ENCODE results near the gene TRIM7. TPM values are rescaled to one million over a fixed set of nuclear protein-coding genes. Genes with fewer than 3 reads are reported as not detected.

TRIM7 gene
- total RNA-seq, 3 donors from 2014 or later, result 0.18 to 2.1 (median 0.99) TPM

GRCh38 chr5:181236471-181236870, 31.5 kb upstream of the TRIM7 start:
- DNase-seq (no peak), ATAC-seq (no peak)
- peaks cover 53% of the 10 kb centered on the region for H3K36me3 Mint-ChIP-seq (ENCODE audit: insufficient read depth)
- peaks cover 24% of the 10 kb centered on the region for H3K4me1 Mint-ChIP-seq (ENCODE audit: low read depth)
- H3K4me3 Mint-ChIP-seq, result no peak overlapping the region
- no peaks in the 10 kb centered on the region for H3K27me3 Mint-ChIP-seq (ENCODE audit: low read depth)
- no peaks in the 10 kb centered on the region for H3K9me3 Mint-ChIP-seq

GRCh38 chr5:181235689-181236366, 30.8 kb upstream of the TRIM7 start:
- Mint-ChIP-seq H3K4me1 (ENCODE audit: low read depth) (peaks cover 20% of the 10 kb centered on the region), H3K36me3 (ENCODE audit: insufficient read depth) (peaks cover 52% of the 10 kb centered on the region), H3K9me3 (no peaks in the 10 kb centered on the region), H3K27me3 (ENCODE audit: low read depth) (no peaks in the 10 kb centered on the region), H3K4me3 (no peak overlapping the region)
- DNase-seq, result no peak
- ATAC-seq, result peak; percentile 10 to 16

GRCh38 chr5:181235323-181235688, 30.3 kb upstream of the TRIM7 start:
- Mint-ChIP-seq H3K4me1 (ENCODE audit: low read depth) (peaks cover 20% of the 10 kb centered on the region), H3K9me3 (no peaks in the 10 kb centered on the region), H3K36me3 (ENCODE audit: insufficient read depth) (peaks cover 52% of the 10 kb centered on the region), H3K27me3 (ENCODE audit: low read depth) (no peaks in the 10 kb centered on the region), H3K4me3 (no peak overlapping the region)
- DNase-seq (no peak), ATAC-seq (peak; percentile 5 to 6)

- H3K36me3 Mint-ChIP-seq (ENCODE audit: insufficient read depth), result peaks cover 55% of the 10 kb centered on the region
- no peaks in the 10 kb centered on the region for H3K9me3 Mint-ChIP-seq
- no peak overlapping the region for H3K4me3 Mint-ChIP-seq
- peak in 1 of 2 donors; percentile 23 for ATAC-seq
- no peak for DNase-seq
- H3K4me1 Mint-ChIP-seq (ENCODE audit: low read depth), result peaks cover 23% of the 10 kb centered on the region
- H3K27me3 Mint-ChIP-seq (ENCODE audit: low read depth), result no peaks in the 10 kb centered on the region
Measured at GRCh38 chr5:181234455-181235306, 29.7 kb upstream of the TRIM7 start.

GRCh38 chr5:181233801-181234454, 28.9 kb upstream of the TRIM7 start:
- DNase-seq (no peak), ATAC-seq (peak in 1 of 2 donors; percentile 2)
- Mint-ChIP-seq H3K9me3 (no peaks in the 10 kb centered on the region), H3K27me3 (ENCODE audit: low read depth) (no peaks in the 10 kb centered on the region), H3K36me3 (ENCODE audit: insufficient read depth) (peaks cover 54% of the 10 kb centered on the region), H3K4me3 (no peak overlapping the region), H3K4me1 (ENCODE audit: low read depth) (peaks cover 24% of the 10 kb centered on the region)

GRCh38 chr5:181233088-181233800, 28.2 kb upstream of the TRIM7 start:
- H3K9me3 Mint-ChIP-seq, result no peaks in the 10 kb centered on the region
- peaks cover 19% of the 10 kb centered on the region for H3K4me1 Mint-ChIP-seq (ENCODE audit: low read depth)
- no peak overlapping the region for H3K4me3 Mint-ChIP-seq
- ATAC-seq, result no peak
- peaks cover 49% of the 10 kb centered on the region for H3K36me3 Mint-ChIP-seq (ENCODE audit: insufficient read depth)
- no peak for DNase-seq
- H3K27me3 Mint-ChIP-seq (ENCODE audit: low read depth), result no peaks in the 10 kb centered on the region

GRCh38 chr5:181232593-181232992, 27.6 kb upstream of the TRIM7 start:
- Mint-ChIP-seq H3K4me1 (ENCODE audit: low read depth) (peaks cover 13% of the 10 kb centered on the region), H3K9me3 (no peaks in the 10 kb centered on the region), H3K36me3 (ENCODE audit: insufficient read depth) (peaks cover 42% of the 10 kb centered on the region), H3K27me3 (ENCODE audit: low read depth) (no peaks in the 10 kb centered on the region), H3K4me3 (no peak overlapping the region)
- ATAC-seq, result no peak
- DNase-seq, result no peak

GRCh38 chr5:181231432-181231831, 26.4 kb upstream of the TRIM7 start:
- Mint-ChIP-seq H3K4me1 (ENCODE audit: low read depth) (peaks cover 15% of the 10 kb centered on the region), H3K4me3 (no peak overlapping the region), H3K9me3 (no peaks in the 10 kb centered on the region), H3K36me3 (ENCODE audit: insufficient read depth) (peaks cover 30% of the 10 kb centered on the region), H3K27me3 (ENCODE audit: low read depth) (no peaks in the 10 kb centered on the region)
- DNase-seq, result no peak
- ATAC-seq, result no peak

GRCh38 chr5:181230551-181230950, 25.6 kb upstream of the TRIM7 start:
- DNase-seq (no peak), ATAC-seq (no peak)
- peaks cover 22% of the 10 kb centered on the region for H3K36me3 Mint-ChIP-seq (ENCODE audit: insufficient read depth)
- no peaks in the 10 kb centered on the region for H3K9me3 Mint-ChIP-seq
- H3K27me3 Mint-ChIP-seq (ENCODE audit: low read depth), result no peaks in the 10 kb centered on the region
- H3K4me1 Mint-ChIP-seq (ENCODE audit: low read depth), result peaks cover 22% of the 10 kb centered on the region
- H3K4me3 Mint-ChIP-seq, result no peak overlapping the region

GRCh38 chr5:181229996-181230395, 25.0 kb upstream of the TRIM7 start:
- Mint-ChIP-seq H3K4me3 (no peak overlapping the region), H3K9me3 (no peaks in the 10 kb centered on the region), H3K4me1 (ENCODE audit: low read depth) (peaks cover 27% of the 10 kb centered on the region), H3K27me3 (ENCODE audit: low read depth) (no peaks in the 10 kb centered on the region), H3K36me3 (ENCODE audit: insufficient read depth) (peaks cover 19% of the 10 kb centered on the region)
- DNase-seq, result no peak
- no peak for ATAC-seq

- no peaks in the 10 kb centered on the region for H3K9me3 Mint-ChIP-seq
- H3K4me3 Mint-ChIP-seq, result peak overlapping the region; percentile 96
- DNase-seq (no peak), ATAC-seq (no peak)
- peaks cover 3% of the 10 kb centered on the region for H3K27me3 Mint-ChIP-seq (ENCODE audit: low read depth)
- H3K36me3 Mint-ChIP-seq (ENCODE audit: insufficient read depth), result peaks cover 6% of the 10 kb centered on the region
- H3K4me1 Mint-ChIP-seq (ENCODE audit: low read depth), result peaks cover 53% of the 10 kb centered on the region
Measured at GRCh38 chr5:181224390-181225229, 19.6 kb upstream of the TRIM7 start.

- Mint-ChIP-seq H3K9me3 (no peaks in the 10 kb centered on the region), H3K27me3 (ENCODE audit: low read depth) (peaks cover 3% of the 10 kb centered on the region), H3K4me1 (ENCODE audit: low read depth) (peaks cover 46% of the 10 kb centered on the region), H3K36me3 (ENCODE audit: insufficient read depth) (no peaks in the 10 kb centered on the region), H3K4me3 (peak overlapping the region; percentile 96)
- ATAC-seq, result peak; percentile 3 to 5
- DNase-seq, result no peak
Measured at GRCh38 chr5:181223729-181224389, 18.9 kb upstream of the TRIM7 start.
